Stimulated activated CD4-positive, alpha-beta T cell treated with anti-CD3 and anti-CD28 coated beads, Interleukin-4, amount 100 ng/mL, for 4 hours (primary cell): ENCODE results near the gene SLC44A1.

Source experiments
- DNase-seq, 2 experiments: peaks; one replicate each; pipeline ENCODE4 v3.0.0-alpha.2; 2020

SLC44A1 gene

GRCh38 chr9:105307591-105308130, 63.2 kb downstream of the SLC44A1 start:
- DNase-seq, result no peak

DNA sequence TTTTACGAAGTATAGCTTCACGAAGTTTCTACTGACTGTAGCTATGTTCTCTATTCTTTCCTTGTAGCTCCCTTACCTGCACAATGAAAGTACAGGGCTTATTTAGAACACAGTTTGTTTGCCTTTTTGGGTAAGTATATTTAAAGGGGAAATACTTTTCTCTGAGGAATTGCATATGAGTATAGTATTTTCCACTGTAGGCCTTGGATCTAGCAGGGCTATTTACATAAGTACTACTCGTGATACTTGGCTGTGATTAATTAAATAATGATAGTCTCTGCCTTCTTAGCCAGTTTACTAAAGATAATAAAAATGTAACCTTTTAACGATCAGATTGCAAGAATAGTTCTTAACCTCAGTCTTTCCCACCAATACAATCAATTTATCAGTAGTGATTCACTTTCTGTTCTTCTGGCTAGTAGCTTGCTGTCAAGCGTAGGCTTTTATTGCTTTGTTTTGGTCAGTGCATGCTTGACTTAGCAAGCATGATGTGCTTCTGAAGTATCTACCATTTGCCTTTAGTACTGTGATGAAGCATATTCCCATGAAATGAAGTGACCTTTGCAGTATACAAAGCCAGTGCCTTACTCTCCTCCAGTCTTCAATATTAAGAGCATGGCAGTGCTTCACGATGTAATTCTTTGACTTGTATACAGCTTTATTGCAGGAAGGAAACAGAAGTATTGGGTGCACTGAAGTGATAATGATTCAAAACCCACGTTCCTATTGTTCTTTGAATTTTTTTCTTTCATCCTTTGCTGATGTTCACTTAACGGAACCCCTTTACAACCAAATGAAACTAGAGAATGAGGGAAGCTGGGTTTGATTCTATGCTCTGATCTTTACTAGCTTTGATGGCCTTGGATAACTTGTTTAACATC, 64.2 kb downstream of the SLC44A1 start:
- no peak for DNase-seq

DNA sequence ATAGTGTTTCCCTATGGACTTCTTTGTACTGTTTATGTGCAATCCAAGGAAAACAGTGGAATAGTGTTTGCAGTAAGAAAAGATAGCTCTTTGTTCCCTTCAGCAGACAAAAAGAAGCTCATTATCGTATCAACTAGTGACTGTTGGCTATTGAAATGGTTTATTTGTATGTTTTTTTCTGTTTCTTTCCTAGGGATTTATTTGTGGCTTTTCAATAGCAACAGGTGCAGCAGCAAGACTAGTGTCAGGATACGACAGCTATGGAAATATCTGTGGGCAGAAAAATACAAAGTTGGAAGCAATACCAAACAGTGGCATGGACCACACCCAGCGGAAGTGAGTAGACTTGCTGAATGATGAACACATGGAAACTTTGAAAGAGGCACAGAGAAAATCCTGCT, 65.1 kb downstream of the SLC44A1 start:
- no peak for DNase-seq

GRCh38 chr9:105311306-105311705, 66.9 kb downstream of the SLC44A1 start:
- no peak for DNase-seq

DNA sequence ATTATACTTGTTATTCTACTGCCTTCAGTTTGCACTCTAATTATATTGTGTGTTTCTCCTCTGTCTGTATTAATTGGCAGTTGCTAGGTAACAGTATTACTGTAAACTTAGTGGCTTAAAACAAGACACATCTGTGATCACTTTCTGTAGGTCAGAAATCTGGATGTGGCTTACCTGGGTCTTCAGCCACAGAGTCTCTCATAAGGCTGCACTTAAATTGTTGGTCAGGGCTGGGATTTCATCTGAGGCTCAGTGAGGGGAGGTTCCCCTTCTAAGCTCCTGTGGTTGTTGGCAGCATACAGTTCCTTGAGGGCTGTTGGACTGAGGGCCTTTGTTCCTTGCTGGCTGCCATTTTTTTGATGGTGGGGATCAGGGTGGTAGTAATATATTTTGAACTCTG, 68.8 kb downstream of the SLC44A1 start:
- no peak for DNase-seq

GRCh38 chr9:105316703-105317102, 72.3 kb downstream of the SLC44A1 start:
- DNase-seq, result no peak

- no peak for DNase-seq
Measured at GRCh38 chr9:105318729-105319191, 74.3 kb downstream of the SLC44A1 start.

DNA sequence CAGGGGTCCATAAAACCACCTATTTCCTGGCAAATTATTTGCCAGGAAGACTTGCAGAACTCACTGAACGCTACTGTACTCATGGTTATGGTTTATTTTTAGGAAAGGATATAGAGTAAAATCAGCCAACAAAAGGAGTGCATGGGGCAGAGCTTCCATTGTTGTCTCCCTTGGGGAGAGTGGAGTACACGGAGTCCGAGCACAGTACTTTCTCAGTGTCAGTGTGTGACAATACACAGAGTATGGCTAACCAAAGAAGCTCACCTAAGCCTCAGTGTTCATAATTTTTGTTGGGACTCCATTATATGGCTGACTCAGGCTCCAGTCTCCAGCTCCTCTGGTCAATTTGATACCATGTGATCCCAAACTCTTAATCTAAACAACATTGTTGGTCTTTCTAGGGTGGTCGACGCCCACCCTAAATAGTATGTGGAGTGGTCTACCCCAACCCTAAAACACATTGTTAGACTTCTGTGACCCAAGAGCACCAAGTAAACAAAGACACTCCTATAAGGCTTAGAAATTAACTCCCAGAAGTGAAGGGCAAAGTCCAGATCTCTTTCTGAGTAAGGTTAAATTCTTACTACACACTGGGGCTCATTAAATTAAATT, 74.9 kb downstream of the SLC44A1 start:
- no peak for DNase-seq

DNA sequence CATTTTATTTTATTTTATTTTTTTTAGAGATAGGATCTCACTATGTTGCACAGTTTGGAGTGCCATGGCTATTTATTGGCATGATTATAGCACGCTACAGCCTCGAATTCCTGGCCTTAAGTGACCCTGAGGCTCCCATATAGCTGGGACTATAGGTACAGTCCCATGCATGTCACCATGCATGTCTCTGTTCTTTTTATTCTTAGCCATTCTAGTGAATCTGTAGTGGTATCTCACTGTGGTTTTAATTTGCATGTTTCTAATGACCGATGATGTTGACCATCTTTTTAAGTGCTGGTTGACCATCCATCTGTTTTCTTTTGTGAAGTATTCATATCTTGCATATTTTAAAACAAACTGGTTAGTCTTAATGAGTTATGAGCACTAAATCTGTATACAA, 76.1 kb downstream of the SLC44A1 start:
- no peak for DNase-seq

- DNase-seq, result no peak
Measured at GRCh38 chr9:105328296-105328695, 83.8 kb downstream of the SLC44A1 start.

GRCh38 chr9:105328872-105329718, 84.6 kb downstream of the SLC44A1 start:
- no peak for DNase-seq

- no peak for DNase-seq
Measured at GRCh38 chr9:105329719-105330062, 85.2 kb downstream of the SLC44A1 start.

GRCh38 chr9:105330201-105330600, 85.8 kb downstream of the SLC44A1 start:
- no peak for DNase-seq

- DNase-seq, result no peak
Measured at GRCh38 chr9:105330755-105331154, 86.3 kb downstream of the SLC44A1 start.

DNA sequence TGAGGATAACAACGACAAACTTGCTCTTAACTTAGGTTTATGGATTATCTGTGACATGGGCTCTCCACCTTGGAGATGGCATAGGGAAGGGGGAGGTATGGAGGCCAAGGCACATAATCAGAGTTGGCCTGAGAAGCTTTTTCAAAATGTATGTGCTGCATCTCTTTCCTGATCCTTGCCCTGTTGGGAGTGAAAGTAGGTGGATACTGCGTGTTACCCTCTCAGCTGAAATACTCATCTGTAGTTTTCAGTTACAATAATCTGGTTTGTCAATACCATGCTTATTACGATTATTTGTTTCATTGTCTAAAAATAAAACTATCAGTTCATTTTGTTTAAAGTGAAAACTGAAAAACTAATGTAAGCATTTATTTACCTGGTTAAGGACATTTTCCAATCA, 86.7 kb downstream of the SLC44A1 start:
- no peak for DNase-seq

DNA sequence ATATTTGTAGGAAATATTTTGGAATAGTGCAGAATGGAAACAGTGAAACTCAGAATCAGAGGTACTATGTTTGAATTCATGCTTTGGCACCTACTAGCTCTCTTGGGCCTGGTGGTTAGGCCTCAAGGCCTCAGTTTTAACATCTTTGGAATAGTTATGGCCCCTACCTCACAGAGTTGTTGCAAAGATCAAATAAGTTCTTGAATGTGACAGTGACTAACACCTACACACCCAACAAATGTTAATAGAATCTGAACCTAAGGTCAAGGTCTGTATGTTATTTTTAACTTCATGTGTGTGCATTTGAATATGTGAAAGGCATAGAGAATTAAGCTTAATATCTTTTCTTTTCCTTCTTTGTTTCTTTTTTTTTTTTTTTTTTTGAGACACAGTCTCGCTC, 87.3 kb downstream of the SLC44A1 start:
- no peak for DNase-seq

DNA sequence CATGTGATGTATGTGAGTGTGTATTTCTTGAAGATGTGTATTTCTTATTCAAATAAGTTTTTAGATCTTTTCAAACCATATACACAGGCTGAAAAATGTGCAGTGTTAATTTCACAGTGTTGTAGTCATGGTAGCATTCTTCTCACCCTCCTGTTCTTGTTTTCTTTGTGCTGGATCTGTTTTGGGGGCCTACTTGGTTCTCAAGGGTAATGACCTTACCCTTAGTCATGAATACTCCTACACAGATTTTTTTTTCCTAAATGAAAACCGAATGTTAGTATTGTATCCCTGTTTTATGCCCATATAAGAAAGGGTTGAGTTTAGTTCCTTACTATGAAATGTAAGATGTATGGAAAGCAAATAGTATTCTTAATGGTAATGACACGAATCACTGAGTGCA, 88.0 kb downstream of the SLC44A1 start:
- DNase-seq, result no peak

- DNase-seq, result no peak
Measured at GRCh38 chr9:105333076-105333475, 88.6 kb downstream of the SLC44A1 start.

DNA sequence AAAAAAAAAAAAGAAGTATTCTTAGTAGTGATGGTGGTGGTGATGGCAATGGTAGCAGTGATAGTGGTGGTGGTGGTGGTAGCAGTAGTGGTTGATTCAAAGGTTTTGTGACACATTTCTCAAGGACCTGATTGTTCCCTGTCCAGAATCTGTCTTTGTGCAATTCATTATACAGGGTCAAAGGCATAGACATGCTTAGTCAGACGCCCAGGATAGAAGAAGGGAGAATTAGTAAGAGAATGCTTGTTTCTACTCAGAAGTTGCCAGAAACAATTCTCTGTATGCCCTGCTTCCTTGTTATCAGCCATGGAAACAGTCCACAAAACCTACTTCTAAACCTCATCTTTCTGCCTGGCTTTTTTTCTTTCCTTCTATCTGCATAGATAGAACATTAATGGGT, 89.4 kb downstream of the SLC44A1 start:
- no peak for DNase-seq

- no peak for DNase-seq
Measured at GRCh38 chr9:105338308-105338707, 93.9 kb downstream of the SLC44A1 start.

DNA sequence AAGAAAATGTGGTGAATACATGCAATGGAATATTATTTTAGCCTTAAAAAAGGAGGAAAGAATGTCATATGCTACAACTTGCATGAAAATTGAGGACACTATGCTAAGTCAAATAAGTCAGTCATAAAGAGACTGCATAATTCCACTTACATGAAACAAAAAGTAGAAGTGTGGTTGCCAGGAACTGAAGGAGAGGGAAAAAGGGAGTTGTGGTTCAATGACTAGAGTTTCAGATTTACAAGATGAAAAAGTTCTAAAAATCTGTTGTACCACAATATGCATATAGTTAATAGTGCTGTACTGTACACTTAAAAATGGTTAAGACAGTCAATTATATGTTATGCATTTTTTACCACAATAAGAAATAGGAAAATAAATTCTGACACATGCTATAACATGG, 95.4 kb downstream of the SLC44A1 start:
- no peak for DNase-seq

DNA sequence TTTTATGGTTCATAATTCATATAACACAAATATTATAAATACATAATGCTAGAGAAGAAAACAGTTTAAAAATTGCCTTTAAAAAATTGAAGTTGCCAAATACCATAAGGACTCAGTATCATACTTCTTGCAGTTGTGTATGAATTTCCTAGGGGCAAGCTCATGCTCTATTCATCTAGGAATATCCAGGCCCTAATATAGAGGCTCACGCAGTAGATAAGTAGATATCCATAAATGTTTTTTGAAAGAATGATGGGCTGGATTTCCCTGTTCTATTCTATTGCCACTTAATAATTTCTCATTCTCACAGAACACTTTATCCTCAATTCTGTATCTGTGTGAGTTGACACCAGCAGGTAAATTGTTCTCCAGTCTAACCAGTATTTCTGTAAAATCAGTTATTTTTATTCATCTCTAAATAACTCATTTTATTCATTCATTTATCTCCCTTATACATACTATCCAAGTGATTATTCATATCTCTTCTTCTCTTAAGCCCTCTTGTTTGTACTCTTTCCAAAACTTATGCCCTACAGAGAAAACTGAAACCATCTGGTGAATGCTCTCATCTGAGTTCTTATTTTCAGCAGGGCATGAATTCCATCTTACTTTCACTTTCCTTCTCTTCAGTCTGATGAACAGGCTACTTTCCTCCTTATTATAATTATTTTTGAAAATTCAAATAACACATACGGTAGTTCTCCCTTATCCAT, 97.1 kb downstream of the SLC44A1 start:
- no peak for DNase-seq

DNA sequence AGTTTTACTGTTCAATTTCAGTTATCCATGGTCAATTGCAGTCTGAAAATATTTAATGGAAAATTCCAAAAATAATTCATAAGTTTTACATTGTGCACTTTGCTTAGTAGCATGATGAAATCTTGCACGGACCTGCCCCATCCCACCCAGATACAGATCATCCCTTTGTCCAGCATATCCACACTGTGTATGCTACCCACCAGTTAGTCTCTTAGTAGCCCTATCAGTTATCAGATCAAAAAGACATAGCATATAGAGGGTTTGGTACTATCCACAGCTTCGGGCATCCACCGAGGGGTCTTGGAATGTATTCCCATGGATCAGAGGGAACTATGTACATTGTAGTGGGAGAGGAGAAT, 97.7 kb downstream of the SLC44A1 start:
- DNase-seq, result no peak
